Stimulated activated naive CD4-positive, alpha-beta T cell treated with Interleukin-2 at 50 U/mL for 16 hours (primary cell): ENCODE data around the gene TRAPPC2L.
"Not testable (repeated sequence)": the region's sequence is repeated elsewhere in the genome, so short reads cannot be mapped to it uniquely, and the experiment has no call there.

Experiments
- DNase-seq: peaks from one replicate; lab custom pipeline; 2025; lab: John Stamatoyannopoulos, UW

Gene TRAPPC2L

GRCh38 chr16:88819126-88819525, 37.8 kb upstream of the TRAPPC2L start:
- DNase-seq: no peak

GRCh38 chr16:88820385-88821025, 36.4 kb upstream of the TRAPPC2L start:
- DNase-seq: no peak

GRCh38 chr16:88821168-88821850, 35.6 kb upstream of the TRAPPC2L start:
- DNase-seq: no peak

- DNase-seq: no peak
These were observed 34.5 kb upstream of the TRAPPC2L start for GRCh38 chr16:88822281-88823040.

- not testable (repeated sequence) for DNase-seq
These were observed 33.3 kb upstream of the TRAPPC2L start for GRCh38 chr16:88823646-88824045.

GRCh38 chr16:88824256-88825077, 32.5 kb upstream of the TRAPPC2L start:
- DNase-seq: no peak

GRCh38 chr16:88825146-88825545, 31.8 kb upstream of the TRAPPC2L start:
- DNase-seq: no peak

- DNase-seq: no peak
These were observed 30.7 kb upstream of the TRAPPC2L start for GRCh38 chr16:88826070-88826840.

GRCh38 chr16:88827727-88828126, 29.2 kb upstream of the TRAPPC2L start:
- DNase-seq: no peak

GRCh38 chr16:88828711-88829110, 28.2 kb upstream of the TRAPPC2L start:
- no peak for DNase-seq

GRCh38 chr16:88830258-88830657, 26.7 kb upstream of the TRAPPC2L start:
- DNase-seq: no peak

- DNase-seq: no peak
These were observed 26.1 kb upstream of the TRAPPC2L start for GRCh38 chr16:88830783-88831182.

GRCh38 chr16:88831838-88832237, 25.1 kb upstream of the TRAPPC2L start:
- DNase-seq: no peak

GRCh38 chr16:88833086-88833485, 23.8 kb upstream of the TRAPPC2L start:
- no peak for DNase-seq

- DNase-seq: no peak
These were observed 22.3 kb upstream of the TRAPPC2L start for GRCh38 chr16:88834670-88835069.

GRCh38 chr16:88835383-88835782, 21.5 kb upstream of the TRAPPC2L start:
- no peak for DNase-seq

- no peak for DNase-seq
These were observed 21.1 kb upstream of the TRAPPC2L start for GRCh38 chr16:88835818-88836217.

- no peak for DNase-seq
These were observed 20.1 kb upstream of the TRAPPC2L start for GRCh38 chr16:88836791-88837190.

GRCh38 chr16:88837806-88838205, 19.1 kb upstream of the TRAPPC2L start:
- no peak for DNase-seq

- no peak for DNase-seq
These were observed 18.4 kb upstream of the TRAPPC2L start for GRCh38 chr16:88838566-88838965.

- no peak for DNase-seq
These were observed 17.8 kb upstream of the TRAPPC2L start for GRCh38 chr16:88839026-88839529.
